Astrocyte (in vitro differentiated cells and primary cell): ENCODE results near the gene SCGB1C2.
"Not testable (repeated sequence)": the region's sequence is repeated elsewhere in the genome, so short reads cannot be mapped to it uniquely, and the experiment has no call there.

Experiments used
- EZH2 ChIP-seq: IDR thresholded peaks from 2 replicates; pipeline ENCODE4 v1.6.1; 2012; ENCODE audit warnings: mild to moderate bottlenecking, low read length, inconsistent platforms; ENCODE audit not compliant: insufficient read depth
- TF ChIP-seq, protein P1 (sequence below): IDR thresholded peaks from 2 replicates; pipeline ENCODE4 v1.5.1; 2011; ENCODE audit warnings: low read depth, mild to moderate bottlenecking, inconsistent platforms, low read length, moderate library complexity; ENCODE audit not compliant: insufficient read depth

DNA sequence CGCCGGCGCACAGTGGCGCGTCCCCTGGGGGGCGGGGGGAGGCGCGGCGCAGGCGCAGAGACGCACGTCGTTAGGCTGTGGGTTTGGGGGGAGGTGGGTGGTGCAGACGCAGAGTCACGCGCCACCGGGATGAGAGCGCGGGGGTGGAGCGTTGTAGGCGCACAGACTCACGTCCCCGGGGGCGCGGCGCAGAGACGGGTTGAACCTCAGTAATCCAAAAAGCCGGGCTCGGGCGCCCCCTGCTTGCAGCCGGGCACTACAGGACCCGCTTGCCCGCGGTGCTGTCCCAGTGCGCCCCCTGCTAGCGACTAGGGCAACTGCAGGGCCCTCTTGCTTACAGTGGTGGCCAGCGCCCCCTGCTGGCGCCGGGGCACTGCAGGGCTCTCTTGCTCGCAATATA lies 3.4 kb upstream of the SCGB1C2 start:
- TF ChIP-seq, protein P1, sequence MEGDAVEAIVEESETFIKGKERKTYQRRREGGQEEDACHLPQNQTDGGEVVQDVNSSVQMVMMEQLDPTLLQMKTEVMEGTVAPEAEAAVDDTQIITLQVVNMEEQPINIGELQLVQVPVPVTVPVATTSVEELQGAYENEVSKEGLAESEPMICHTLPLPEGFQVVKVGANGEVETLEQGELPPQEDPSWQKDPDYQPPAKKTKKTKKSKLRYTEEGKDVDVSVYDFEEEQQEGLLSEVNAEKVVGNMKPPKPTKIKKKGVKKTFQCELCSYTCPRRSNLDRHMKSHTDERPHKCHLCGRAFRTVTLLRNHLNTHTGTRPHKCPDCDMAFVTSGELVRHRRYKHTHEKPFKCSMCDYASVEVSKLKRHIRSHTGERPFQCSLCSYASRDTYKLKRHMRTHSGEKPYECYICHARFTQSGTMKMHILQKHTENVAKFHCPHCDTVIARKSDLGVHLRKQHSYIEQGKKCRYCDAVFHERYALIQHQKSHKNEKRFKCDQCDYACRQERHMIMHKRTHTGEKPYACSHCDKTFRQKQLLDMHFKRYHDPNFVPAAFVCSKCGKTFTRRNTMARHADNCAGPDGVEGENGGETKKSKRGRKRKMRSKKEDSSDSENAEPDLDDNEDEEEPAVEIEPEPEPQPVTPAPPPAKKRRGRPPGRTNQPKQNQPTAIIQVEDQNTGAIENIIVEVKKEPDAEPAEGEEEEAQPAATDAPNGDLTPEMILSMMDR = not testable (repeated sequence)
- not testable (repeated sequence) for TF ChIP-seq EZH2
